BE2C (cell line): Measurements from ENCODE around the gene CDK17.

Experiments
- DNase-seq: peaks from one replicate; pipeline ENCODE4 v3.0.0-alpha.2; 2020
- H3K27me3 ChIP-seq: fragments of 250-450 bp; sonication (Bioruptor Pico); 2 replicates; pipeline ENCODE4 v1.5.1; 2020; ENCODE audit warnings: mild to moderate bottlenecking
- H3K36me3 ChIP-seq: fragments of 250-450 bp; sonication (Bioruptor Pico); 2 replicates; pipeline ENCODE4 v1.5.1; 2020; ENCODE audit warnings: mild to moderate bottlenecking
- H3K4me1 ChIP-seq: fragments of 250-450 bp; sonication (Bioruptor Pico); 2 replicates; pipeline ENCODE4 v1.5.1; 2020
- H3K4me3 ChIP-seq: 2 replicates; pipeline ENCODE4 v1.5.1; 2011; ENCODE audit warnings: low read depth, low read length
- H3K9me3 ChIP-seq: fragments of 250-450 bp; sonication (Bioruptor Pico); 2 replicates; pipeline ENCODE4 v1.5.1; 2020
- CTCF ChIP-seq: IDR thresholded peaks from 2 replicates; pipeline ENCODE4 v1.5.1; 2012; ENCODE audit warnings: mild to moderate bottlenecking, low read depth, low read length

Gene CDK17

GRCh38 chr12:96250119-96250685 lies 150.0 kb downstream of the CDK17 start:
- Histone ChIP-seq H3K9me3 (no peaks in the 10 kb centered on the region), H3K27me3 (no peaks in the 10 kb centered on the region), H3K36me3 (peaks cover 64% of the 10 kb centered on the region), H3K4me3 (no peak overlapping the region), H3K4me1 (peaks cover 16% of the 10 kb centered on the region)
- TF ChIP-seq CTCF: no peak
- no peak for DNase-seq

- Histone ChIP-seq H3K4me1 (peaks cover 16% of the 10 kb centered on the region), H3K4me3 (no peak overlapping the region; the same call in 1 of the 2 replicates), H3K9me3 (no peaks in the 10 kb centered on the region), H3K36me3 (peaks cover 58% of the 10 kb centered on the region), H3K27me3 (no peaks in the 10 kb centered on the region)
- DNase-seq: peak; percentile 81
- TF ChIP-seq CTCF: no peak
These were observed 150.8 kb downstream of the CDK17 start for GRCh38 chr12:96249196-96250118.

- no peak for TF ChIP-seq CTCF
- H3K4me1 ChIP-seq: peaks cover 16% of the 10 kb centered on the region
- H3K36me3 ChIP-seq: peaks cover 51% of the 10 kb centered on the region
- DNase-seq: peak; percentile 69
- H3K27me3 ChIP-seq: no peaks in the 10 kb centered on the region
- no peak overlapping the region for H3K4me3 ChIP-seq
- no peaks in the 10 kb centered on the region for H3K9me3 ChIP-seq
These were observed 151.9 kb downstream of the CDK17 start for GRCh38 chr12:96248136-96248931.

DNA sequence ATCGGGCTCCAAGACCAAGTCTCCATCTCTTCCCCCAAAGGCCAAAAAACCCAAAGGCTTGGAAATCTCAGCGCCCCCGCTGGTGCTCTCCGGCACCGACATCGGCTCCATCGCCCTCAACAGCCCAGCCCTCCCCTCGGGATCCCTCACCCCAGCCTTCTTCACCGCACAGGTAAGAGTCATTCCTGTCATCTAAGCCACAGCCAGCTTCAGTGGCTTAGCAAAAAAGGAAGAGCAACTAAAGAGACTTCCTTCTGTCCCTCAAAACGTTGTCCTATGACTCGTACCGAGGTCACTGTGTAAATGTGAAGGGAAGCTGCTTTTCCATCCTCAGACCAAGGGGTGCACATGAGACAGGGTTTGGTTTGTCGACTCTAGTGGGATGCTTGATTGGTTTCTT lies 152.7 kb downstream of the CDK17 start:
- no peak for DNase-seq
- no peaks in the 10 kb centered on the region for H3K27me3 ChIP-seq
- H3K36me3 ChIP-seq: peaks cover 45% of the 10 kb centered on the region
- TF ChIP-seq CTCF: no peak
- H3K4me1 ChIP-seq: peaks cover 16% of the 10 kb centered on the region
- no peak overlapping the region for H3K4me3 ChIP-seq
- H3K9me3 ChIP-seq: no peaks in the 10 kb centered on the region

- no peak for DNase-seq
- TF ChIP-seq CTCF: no peak
- Histone ChIP-seq H3K4me1 (peaks cover 22% of the 10 kb centered on the region), H3K36me3 (peaks cover 40% of the 10 kb centered on the region), H3K9me3 (no peaks in the 10 kb centered on the region), H3K4me3 (no peak overlapping the region), H3K27me3 (no peaks in the 10 kb centered on the region)
These were observed 153.2 kb downstream of the CDK17 start for GRCh38 chr12:96246926-96247505.
